CD1c-positive myeloid dendritic cell (primary cell): ENCODE measurements around the gene ACTR3.
"Not testable (repeated sequence)": the region's sequence is repeated elsewhere in the genome, so short reads cannot be mapped to it uniquely, and the experiment has no call there.

ENCODE experiments used
- DNase-seq: peaks from one replicate; pipeline ENCODE4 v3.0.0-alpha.2; 2016; ENCODE audit errors: extremely low spot score

Gene ACTR3

GRCh38 chr2:113905886-113906285 lies 16.0 kb downstream of the ACTR3 start:
- DNase-seq: peak; percentile 71

DNA sequence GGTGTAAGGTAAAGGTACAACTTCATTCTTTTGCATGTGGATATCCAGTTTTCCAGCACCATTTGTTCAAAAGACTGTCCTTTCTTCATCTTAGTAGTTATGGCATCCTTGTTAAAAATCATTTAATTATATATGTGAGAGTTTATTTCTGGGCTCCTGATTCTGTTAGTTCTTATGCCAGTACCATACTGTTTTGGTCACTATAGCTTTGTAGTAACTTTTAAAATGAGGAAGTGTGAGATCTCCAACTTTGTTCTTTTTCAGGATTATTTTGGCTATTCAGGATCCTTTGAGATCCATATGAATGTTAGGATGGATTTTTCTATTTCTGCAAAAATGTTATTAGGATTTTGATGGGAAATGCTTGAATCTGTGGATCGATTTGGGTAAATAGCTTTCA lies 16.8 kb downstream of the ACTR3 start:
- no peak for DNase-seq

GRCh38 chr2:113907297-113907696 lies 17.4 kb downstream of the ACTR3 start:
- no peak for DNase-seq

- DNase-seq: no peak
These were observed 20.3 kb downstream of the ACTR3 start for GRCh38 chr2:113910110-113910717.

DNA sequence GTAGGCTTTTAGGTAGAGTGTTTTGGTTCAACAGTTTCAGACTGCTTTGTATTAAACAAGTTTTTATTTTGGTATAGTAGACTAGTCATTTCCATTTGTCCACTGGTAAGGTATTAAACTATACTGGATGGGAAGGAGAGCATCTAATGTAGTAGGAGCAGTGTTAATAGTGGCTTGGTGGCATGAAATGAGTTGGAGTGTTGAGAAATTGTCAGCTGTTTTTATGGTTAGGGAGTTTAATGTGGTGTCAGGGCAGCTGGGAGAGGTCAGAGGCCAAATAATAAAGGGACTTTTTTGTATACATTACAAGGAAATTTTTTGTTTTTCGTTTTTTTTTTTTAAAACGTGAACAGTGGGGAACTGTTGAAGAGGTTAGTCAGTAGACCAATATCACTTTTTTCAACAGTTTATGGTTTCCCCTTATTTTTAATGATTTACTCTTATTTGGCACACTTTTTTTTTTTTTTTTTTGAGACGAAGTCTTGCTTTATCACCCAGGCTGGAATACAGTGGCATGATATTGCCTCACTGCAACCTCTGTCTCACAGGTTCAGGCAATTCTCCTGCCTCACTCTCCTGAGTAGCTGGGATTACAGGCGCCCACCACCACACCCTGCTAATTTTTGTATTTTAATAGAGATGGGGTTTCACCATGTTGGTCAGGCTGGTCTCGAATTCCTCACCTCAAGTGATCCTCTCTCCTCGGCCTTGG lies 21.2 kb downstream of the ACTR3 start:
- no peak for DNase-seq

DNA sequence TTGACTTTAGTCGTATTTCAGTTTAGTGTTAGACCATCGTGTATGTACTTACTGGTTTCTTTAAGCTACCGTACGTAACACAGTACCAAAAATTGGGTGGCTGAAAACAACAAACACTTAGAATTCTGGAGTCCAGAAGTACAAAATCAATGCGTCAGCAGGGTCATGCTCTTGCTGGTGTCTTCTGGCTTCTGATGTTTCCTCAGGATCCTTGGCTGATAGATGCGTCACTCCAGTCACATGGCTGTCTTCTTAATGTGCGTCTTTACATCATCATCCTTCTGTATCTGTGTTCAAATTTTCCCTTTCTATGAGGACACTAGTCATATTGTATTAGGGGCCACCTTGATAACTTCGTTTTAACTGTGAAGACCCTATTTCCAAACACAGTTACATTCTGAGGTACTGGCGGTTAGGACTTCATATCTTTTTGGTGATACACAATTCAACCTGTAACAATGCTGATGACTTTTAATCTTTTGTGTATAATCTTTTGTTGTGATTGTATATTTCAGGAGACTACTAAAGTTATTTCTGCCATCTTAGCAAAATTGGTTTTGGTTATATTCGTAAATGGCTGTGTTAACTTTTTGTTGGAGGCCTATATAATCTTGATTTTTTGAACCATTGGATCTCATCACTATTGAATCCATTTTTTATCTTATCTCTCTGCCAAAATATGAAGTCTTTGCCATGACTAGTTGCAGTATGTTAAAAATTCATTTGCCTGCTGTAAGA lies 25.4 kb downstream of the ACTR3 start:
- DNase-seq: peak; percentile 28

GRCh38 chr2:113918229-113918628 lies 28.3 kb downstream of the ACTR3 start:
- no peak for DNase-seq

DNA sequence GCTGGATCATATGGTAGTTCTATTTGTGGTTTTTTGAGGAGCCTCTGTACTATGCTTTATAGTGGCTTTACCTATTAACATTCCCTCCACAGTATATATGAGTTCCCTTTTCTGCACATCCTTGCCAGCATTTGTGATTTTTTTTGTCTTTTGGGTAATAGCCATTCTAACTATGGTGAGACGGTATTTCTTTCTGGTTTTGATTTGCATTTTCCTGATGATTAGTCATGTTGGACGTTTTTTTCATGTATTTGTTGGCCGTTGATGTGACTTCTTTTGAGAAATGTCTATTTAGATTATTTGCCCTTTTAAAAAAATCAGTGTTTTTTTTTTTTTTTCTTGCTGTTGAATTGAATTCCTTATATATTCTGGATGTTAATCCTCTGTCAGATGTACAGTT lies 31.1 kb downstream of the ACTR3 start:
- no peak for DNase-seq

GRCh38 chr2:113922335-113922734 lies 32.4 kb downstream of the ACTR3 start:
- DNase-seq: peak; percentile 58

- no peak for DNase-seq
These were observed 32.9 kb downstream of the ACTR3 start for GRCh38 chr2:113922784-113923183.

GRCh38 chr2:113925884-113926283 lies 36.0 kb downstream of the ACTR3 start:
- DNase-seq: no peak

DNA sequence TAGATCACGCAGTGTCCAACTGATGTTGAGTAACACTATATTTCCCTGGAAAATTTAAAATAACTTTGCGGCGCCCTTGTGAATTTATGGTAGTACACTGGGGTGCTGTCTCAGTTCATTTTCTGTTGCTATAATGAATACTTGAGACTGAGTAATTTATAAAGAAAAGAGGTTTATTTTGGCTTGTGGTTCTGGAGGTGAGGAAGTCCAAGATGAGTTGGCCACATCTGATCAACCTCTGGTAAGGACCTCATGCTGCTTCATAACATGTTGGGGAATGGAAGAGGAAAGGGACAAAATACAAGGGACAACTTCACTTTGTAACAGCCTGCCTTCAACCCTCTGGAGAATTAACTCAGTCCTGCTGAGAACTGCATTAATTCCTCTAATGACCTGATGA lies 36.4 kb downstream of the ACTR3 start:
- no peak for DNase-seq

- no peak for DNase-seq
These were observed 40.6 kb downstream of the ACTR3 start for GRCh38 chr2:113930448-113930847.

- DNase-seq: no peak
These were observed 47.6 kb downstream of the ACTR3 start for GRCh38 chr2:113937501-113937900.

GRCh38 chr2:113940891-113941290 lies 51.0 kb downstream of the ACTR3 start:
- no peak for DNase-seq

DNA sequence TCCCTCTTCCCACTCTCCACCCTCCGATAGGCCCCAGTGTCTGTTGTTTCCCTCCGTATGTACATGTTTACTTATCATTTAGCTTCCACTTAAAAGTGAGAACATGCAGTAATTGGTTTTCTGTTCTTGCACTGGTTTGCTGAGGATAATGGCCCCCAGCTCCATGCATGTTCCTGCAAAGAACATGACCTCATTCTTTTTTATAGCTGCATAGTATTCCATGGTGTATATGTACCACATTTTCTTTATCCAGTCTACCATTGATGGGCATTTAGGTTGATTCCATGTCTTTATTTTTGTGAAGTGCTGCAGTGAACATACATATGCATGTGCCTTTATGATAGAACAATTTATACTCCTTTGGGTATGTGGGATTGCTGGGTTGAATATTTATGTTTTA lies 55.9 kb downstream of the ACTR3 start:
- not testable (repeated sequence) for DNase-seq

- DNase-seq: peak; percentile 58
These were observed 61.0 kb downstream of the ACTR3 start for GRCh38 chr2:113950906-113951305.

GRCh38 chr2:113961000-113961399 lies 71.1 kb downstream of the ACTR3 start:
- no peak for DNase-seq

GRCh38 chr2:113962692-113963480 lies 73.0 kb downstream of the ACTR3 start:
- DNase-seq: peak; percentile 15

- DNase-seq: no peak
These were observed 74.1 kb downstream of the ACTR3 start for GRCh38 chr2:113963965-113964364.

- DNase-seq: no peak
These were observed 74.5 kb downstream of the ACTR3 start for GRCh38 chr2:113964436-113964835.

GRCh38 chr2:113965228-113965627 lies 75.3 kb downstream of the ACTR3 start:
- DNase-seq: no peak
